SKM-1 treated with dmso at 0.1 percent for 144 hours (cell line): ENCODE results near the gene RAB27B.
"Not testable (repeated sequence)": the region's sequence is repeated elsewhere in the genome, so short reads cannot be mapped to it uniquely, and the experiment has no call there.

Experiments used
- DNase-seq: peaks from one replicate; lab custom pipeline; 2025; ENCODE audit not compliant: unreplicated experiment; lab: John Stamatoyannopoulos, UW

The RAB27B gene, protein sequence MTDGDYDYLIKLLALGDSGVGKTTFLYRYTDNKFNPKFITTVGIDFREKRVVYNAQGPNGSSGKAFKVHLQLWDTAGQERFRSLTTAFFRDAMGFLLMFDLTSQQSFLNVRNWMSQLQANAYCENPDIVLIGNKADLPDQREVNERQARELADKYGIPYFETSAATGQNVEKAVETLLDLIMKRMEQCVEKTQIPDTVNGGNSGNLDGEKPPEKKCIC

DNA sequence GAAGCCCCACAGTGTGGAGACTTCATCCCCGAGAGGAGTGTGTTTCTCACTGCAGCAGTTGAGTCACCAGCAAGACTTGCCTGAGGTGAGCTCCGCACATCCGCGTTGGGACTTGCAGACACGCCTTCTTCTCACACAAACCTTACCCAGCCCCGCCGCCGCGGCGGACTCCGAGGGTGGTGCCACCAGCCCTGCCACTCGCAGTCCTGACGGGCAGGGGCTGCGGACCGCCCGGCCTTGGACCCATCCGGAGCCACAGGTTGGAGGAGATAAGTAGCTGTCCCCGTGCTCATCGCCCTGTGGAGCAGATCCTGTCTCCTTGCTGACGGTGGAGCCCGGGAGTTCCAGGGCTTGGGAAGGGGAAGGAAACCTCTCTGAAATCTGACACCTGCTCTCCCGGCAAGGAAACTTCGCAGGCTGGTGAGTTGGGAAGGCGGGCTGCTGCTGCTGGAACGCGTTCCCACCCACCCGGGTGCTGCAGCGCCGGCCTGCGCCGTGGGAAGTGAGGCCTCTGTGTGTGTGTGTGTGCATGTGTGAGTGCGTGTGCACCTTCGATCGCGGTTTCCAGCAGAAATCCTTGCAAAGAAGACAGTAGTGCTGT, at the start of gene RAB27B:
Gene RAB27B, plus strand, starts transcription at position 197 of the 601 bp plus-strand sequence. CDS start 49,109 bp downstream, outside the sequence.
- no peak for DNase-seq

DNA sequence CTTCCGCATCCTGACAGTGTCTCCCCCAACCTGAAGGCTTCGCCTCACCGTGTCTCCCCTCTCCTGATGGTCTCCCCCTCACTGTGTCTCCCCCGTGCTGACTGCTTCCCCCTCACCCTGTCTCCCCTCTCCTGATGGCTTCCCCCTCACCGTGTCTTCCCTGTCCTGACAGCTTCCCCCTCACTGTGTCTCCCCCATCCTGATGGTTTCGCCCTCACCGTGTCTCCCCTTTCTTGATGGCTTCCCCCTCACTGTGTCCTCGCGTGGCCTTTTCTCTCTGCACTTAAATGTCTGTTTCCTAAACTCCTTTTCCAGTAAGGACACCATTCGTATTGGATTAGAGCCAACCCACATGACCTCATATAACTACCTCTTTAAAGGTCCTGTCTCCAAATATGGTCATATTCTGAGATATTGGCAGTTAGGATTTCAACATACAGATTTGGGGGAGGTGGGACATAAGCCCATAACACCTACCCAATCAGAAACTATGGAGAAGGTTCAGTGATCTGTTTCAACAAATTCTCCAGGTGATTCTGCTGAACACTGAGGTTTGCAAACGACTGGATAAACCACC, 47.9 kb upstream of the RAB27B start:
- DNase-seq: no peak

DNA sequence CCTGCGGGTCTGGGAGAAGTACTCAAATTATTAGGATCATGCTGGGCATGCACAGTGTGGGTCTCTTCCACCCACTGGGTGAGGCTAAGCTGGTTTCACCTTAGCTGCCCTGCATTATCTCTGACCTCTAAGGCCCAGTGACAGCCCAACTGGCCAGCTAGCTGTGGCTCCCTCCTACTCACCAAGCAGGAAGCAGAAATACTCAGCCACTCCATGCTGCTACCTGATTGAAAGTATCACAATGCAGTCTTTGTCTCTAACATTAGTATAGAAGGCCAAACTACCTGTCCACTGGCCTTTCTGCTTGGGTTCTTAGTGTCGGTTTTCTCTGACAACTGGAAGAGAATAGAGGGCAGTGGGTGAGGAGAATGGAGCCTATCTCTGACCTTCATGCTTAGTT, 47.3 kb upstream of the RAB27B start:
- DNase-seq: no peak

DNA sequence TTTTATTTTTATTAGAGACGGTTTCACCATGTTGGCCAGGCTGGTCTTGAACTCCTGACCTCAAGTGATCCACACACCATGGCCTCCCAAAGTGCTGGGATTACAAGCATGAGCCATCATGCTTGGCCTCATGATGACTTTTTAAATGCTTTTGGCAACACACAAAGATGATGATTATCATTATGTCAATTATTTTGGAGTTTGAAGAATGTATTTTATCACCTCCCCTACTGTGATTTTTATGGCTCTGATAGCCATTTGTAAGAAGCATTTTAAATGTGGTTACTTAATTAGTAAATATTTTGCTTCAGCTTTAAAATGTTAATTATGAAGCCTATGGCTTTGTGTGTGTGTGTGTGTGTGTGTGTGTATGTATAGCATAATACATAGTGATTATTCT, 45.1 kb upstream of the RAB27B start:
- DNase-seq: no peak

DNA sequence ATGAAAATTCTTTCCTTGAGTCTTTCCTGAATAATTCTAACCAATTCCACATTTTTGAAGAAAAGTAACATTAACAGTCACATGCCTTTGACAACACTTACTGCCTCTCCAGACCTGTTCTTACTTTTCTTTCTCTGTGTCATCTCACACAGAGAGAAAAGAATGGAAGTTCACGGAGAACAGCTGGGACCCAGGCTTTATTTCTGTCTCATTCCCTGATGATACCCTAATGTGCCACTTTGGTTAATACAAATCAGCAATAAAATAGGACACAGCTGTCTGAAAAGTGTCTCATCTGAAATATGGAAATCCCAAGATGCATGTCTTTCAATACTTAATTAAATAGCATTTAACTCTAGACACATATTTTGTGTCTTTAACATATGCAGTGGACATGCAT, 42.1 kb upstream of the RAB27B start:
- no peak for DNase-seq

DNA sequence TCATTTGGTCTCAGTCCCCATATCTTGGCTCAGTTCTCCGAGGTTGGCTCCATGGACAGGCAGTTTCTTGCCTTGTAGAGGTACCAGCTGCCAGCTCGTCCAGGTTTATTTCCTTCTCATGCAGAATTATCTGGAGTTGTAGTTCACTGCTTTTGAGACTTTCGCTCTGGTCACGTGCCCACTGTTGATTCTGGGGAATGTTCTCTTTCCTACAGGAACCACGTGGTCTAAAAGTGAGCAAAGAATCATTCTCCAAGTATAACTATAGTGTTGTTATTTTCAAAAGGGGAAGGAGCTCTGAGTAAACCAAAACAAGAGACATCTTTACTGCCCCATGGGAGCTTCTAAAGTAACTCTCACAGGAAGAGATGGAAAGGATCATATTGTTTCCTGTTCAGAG, 41.2 kb upstream of the RAB27B start:
- no peak for DNase-seq

DNA sequence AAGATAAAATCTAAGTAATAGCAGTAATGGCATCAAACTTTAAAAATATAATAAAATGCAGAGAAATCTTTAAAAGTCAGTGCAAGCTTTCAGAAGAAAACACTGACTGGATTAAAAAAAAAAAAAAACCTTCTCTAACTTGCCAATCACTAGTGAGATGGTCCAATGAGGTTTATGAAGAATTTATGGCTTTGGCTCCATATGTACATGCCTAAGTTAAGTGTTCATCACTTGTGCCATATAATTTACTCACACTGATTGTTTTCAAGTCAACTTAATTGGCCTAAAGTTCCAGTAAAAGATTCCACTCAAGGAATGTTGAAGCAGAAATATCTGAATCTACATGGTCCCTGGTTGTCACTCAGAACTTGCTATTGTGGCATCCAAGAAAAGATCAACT, 40.7 kb upstream of the RAB27B start:
- no peak for DNase-seq

DNA sequence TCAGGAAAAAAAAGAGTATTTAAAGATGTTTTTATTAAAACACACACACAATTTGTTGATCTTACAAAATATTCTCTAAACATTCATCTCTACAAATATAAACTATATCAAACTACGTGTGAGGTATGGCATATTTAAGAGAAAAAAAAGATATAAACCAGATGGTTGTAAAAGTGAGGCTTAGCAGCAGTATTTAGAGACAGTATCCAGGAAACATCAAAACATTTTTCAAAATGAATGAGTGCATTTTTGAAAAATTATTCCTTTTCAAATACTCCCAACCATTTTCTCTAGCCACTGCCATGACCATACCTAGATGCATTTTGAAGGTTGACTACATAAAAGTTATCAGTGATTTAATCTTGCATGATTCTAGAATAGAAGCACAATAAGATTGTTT, 38.2 kb upstream of the RAB27B start:
- no peak for DNase-seq

DNA sequence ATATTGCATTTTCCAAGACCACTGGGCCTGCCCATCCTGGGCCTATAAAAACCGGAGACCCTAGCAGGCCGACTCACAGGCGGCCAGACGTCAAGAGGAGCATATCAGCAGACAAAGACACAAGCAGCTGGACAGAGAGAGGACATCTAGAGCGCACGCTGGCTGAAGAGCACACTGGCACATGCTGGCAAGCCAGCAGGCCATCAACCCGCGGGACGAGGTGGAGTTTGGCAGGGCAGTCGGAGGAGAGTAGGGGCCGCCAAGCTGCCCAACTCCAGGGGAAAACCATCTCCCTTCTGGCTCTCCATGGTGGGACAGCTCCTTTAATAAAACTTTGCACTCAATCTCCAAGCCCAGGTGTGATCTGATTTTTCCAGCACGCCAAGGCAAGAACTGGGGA, 36.6 kb upstream of the RAB27B start:
- DNase-seq: no peak

DNA sequence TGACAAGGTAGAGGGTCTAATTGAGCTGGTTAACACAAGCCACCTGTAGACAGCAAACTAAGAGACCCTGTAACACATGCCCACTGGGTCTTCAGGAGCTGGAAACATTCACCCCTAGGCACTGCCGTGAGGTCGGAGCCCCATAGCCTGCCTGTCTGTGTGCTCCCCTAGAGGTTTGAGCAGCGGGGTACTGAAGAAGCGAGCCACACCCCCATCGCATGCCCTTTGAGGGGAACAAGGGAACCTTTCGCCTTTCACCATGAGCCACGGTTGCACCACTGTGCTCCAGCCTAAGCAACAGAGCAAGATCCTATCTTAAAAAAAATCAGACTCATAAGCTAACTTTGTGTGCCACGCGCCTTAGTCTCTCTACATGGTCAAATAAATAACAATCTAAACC, 36.2 kb upstream of the RAB27B start:
- DNase-seq: no peak

DNA sequence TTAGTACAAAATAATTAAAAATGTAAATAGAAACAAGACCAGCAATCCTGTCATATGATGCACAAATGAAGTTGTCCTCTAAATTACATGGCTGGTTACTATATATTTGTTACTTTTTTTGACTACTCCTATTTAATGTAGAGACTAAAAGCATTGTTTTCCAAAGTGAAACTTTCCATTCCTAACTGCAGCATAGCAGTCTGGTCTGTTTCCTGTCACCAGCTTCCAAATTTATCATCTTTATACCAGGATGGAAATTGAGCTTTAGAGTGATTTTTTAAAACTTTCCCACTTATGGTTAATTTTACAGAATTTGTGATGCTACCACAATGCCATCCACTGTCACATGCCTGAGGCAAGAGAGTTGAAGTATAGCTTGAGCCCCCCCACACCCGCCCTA, 33.5 kb upstream of the RAB27B start:
- DNase-seq: no peak

DNA sequence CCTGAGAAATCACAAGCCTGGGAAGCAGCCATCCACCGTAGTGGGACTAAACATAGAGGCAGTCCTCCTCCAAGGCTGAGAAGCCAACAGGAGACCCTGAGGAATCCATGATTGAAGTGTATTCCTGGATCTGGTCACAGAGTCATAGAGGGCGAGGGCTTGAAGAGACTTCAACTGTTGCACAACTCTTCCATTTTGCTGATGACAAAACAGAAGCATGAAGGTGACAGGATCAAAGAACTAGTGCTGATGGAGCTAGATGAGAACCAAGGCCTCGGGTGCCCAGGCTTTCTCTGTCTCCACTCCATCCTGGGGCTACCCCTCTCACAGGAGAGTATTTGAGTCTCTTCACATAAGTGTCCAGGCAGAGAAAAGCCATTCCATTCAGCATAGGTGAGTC, 30.1 kb upstream of the RAB27B start:
- no peak for DNase-seq

DNA sequence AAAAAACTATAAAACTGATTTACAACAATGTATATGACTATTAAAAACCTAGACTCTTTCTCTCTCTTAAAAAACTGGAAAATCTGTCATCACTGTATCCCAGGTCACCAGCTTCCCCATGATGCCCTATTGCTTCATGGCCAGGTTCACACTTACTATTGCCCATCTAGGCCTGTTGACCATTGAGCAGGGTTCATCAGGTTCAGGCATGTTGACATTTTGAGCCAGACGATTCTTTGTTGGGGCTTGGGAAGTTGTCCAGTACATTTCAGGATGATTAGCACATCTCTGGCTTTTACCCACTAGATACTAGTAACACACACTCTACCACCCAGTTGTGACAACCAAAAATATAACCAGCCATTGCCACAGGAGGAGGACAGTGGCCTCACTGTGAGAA, 26.9 kb upstream of the RAB27B start:
- no peak for DNase-seq

DNA sequence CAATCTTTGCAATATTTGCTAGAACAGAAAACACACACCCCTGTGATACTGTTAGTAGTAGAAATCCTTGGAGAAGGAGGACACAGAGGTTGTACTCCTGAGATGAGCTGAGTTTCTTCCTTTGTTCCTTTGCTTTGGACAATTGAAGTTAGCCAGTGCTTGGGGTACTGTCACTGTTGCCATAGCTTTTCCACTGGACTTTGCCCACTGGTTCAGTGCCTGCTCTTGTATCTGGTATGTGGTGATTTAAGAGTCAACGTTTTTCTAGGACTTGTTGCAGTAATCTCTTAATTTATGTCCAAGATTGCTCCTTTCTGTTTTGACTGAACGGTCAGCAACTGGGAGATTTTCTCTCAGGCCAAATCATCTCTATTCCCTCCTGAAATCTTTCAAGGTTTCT, 26.1 kb upstream of the RAB27B start:
- no peak for DNase-seq

DNA sequence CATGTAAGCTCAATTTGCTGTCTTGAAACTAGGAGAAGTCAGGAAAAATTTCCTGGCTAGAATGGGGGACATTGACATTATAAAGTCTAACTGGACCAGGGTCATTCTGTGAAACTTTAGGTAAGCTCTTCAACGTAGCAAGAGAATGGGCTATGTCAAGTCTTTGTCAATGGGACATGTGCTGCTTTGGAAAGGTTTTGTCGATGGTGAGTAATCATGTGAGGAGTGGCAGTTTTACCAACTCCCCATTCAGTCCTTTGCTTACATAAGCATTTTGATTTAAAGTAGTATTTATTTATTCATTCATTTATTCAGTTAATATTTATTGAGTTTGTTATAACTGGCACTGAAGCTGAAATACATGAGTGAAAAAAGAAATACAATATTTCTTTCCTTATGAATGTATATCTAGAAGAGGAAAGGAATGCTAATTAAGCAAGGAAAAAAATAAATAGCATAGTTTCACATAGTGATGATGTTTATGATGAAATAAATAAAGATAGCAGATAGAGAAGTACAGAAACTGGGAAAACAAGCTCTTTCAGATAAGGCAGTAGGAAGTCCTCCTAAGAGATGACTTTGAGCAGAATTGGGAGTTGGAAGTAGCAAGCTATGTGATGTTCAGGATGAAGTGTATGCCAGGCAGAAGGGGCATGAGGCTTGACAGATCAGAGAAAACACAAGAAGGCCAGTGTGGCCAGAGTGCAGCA, 25.4 kb upstream of the RAB27B start:
- no peak for DNase-seq

DNA sequence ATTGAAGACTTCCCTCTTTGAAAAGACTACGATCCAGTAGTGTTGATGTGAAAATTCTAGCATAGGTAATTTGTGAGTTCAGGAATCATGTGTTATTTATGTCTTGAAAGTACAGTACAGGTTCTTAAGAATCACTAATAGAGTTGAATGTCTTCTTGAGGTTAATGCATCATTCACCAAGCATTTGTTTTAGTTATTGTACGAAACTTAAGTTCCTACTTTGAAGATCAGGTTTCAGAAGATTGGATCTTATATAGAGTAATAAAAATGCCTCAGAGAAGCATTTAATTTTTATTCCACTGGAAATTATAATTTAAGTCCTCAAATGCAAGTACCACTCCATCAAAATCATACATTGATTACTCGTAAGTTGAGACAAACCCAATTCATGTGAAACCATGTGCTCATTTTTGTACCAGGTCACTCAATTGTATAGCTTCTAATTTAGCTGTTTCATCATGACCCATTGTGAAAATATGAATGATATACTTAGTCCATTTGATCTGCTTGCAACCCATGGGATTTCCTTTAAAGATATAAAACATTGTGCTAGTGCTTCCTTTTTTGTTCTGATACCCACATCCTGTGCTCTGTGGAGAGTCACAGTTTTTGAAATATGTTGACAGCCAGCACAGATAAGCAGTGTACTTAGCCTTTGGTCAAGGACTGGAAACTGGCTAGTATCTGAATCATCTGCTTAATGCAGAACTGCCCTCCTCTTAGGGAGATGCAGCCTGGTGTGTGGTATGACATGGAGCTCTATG, 22.5 kb upstream of the RAB27B start:
- peak; percentile 16 for DNase-seq

DNA sequence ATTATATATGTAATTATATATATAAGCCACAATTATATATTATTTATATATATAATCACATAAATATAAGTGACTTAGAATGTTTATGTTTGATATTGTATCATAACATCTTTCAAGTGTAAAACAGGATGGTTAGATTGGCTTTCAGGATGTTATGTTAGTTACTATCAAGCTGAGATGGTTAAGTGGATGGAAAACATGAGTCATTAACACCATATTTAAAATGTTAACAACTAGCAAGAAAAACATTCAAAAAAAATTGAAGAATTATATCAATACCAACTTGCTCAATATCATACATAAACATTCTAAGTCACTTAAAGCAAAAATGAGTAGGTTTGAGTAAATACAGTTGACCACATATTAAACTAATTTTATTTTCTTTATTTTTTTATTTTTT, 21.8 kb upstream of the RAB27B start:
- DNase-seq: no peak

DNA sequence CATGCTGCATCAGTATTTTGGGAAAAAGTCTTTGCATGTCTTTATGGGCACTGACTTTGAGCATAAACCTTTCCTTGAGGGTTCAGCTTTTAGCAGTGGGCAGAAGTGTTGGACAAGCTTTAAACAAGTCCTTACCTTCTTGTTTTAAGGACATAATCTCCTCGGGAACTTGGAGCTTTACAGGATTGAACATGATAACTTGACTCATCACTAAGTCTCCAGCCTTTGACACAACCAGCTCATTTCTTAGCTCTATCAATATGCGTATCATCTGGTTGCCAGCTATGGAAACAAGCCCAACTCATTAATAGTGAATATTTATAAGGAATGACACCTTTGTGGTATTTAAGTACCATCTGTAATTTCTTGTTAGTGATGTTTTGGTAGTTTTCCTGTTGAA, 21.0 kb upstream of the RAB27B start:
- DNase-seq: no peak

DNA sequence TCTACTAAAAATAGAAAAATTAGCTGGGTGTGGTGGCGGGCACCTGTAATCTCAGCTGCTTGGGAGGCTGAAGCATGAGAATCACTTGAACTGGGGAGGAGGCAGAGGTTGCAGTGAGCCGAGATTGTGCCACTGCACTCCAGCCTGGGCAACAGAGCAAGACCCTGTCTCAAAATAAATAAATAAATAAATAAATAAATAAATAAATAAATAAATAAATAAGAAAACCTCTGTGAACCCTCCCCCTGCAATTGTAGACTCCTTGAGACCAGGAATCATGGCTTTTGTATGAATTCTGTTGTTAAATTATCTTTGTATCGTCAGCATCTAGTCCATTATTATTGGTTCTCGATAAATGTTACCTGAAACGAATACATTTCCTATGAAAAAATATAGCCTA, 17.6 kb upstream of the RAB27B start:
- DNase-seq: not testable (repeated sequence)

DNA sequence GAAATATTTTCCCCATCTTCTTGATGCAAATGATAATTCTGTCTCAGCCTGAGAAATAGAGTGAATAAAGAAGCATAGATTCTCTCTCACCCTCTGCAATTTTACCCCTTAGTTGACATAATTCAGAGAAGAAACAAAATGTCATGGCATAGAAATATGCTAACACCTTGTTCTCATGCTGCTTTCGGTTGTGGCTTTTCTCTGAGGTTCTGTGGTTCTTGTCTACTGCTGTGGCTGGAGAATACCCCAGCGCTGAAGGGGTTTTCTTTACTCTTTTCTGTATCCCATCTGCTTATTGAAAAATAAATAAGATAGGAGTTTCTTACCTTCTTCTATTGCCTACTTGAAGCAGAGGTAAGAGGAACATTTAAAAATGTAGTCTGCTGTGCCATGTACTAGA, 15.4 kb upstream of the RAB27B start:
- DNase-seq: no peak

DNA sequence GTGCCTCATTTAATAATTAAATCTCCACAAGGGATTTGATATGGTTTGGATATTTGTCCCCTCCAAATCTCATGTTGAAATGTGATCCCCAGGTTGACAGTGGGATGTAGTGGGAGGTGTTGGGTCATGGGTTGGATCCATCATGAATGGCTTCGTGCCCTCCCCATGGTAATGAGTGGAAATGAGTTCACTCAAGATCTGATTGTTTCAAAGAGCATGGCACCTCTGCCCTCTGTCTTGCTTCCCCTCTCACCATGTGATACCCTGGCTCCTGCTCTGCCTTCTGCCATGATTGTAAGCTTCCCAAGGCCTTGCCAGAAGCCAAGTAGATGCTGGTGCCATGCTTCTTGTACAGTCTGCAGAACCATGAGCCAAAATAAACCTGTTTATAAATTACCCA, 15.0 kb upstream of the RAB27B start:
- no peak for DNase-seq
